IMR-90 (cell line): ENCODE data around the gene ACAD11. TPM values are rescaled to one million over a fixed set of nuclear protein-coding genes. Genes with fewer than 3 reads are reported as not detected.

Experiments used
- ATAC-seq: fragments of 200-7000 bp; cut with Tn5 transposase; 2 replicates; pipeline ENCODE4 v1.9.1; 2020; ENCODE audit warnings: low read depth, mild to moderate bottlenecking, moderate library complexity
- BruUV-seq: library from RNA; stranded (reverse); fragments of 400-500 nt; replicated peaks from 2 replicates; lab custom pipeline; 2021; lab: Mats Ljungman, UMichigan
- CTCF ChIA-PET: fragments of 300-600 bp; formaldehyde crosslinking; extraction: SDS; loops from one replicate; lab custom pipeline; 2021; ENCODE audit warnings: antibody characterized with exemption; lab: Yijun Ruan, JAX
- POLR2A ChIA-PET: fragments of 300-600 bp; sonication (Branson Sonifier 250); formaldehyde crosslinking; loops from one replicate; lab custom pipeline; 2022; ENCODE audit warnings: antibody characterized with exemption; ENCODE audit not compliant: unreplicated experiment; lab: Charles Lee
- DNase-seq: peaks from one replicate; pipeline ENCODE4 v3.0.0; 2013
- H2AFZ ChIP-seq: replicated peaks from 2 replicates; pipeline ENCODE3; 2013; ENCODE audit warnings: low read length, mild to moderate bottlenecking; ENCODE audit not compliant: poor library complexity
- H2AK5ac ChIP-seq: 2 replicates; pipeline ENCODE4 v1.6.1; 2013; ENCODE audit warnings: low read depth, low read length, inconsistent platforms
- H2AK9ac ChIP-seq: replicated peaks from 2 replicates; pipeline ENCODE3; 2013; ENCODE audit warnings: mild to moderate bottlenecking, low read depth, low read length, moderate library complexity; ENCODE audit not compliant: poor library complexity
- H2BK120ac ChIP-seq: 2 replicates; pipeline ENCODE4 v1.6.1; 2013; ENCODE audit warnings: low read depth, low read length, inconsistent platforms
- H2BK15ac ChIP-seq: 3 replicates; pipeline ENCODE4 v1.6.1; 2013; ENCODE audit warnings: low read depth, low read length, inconsistent platforms
- H2BK20ac ChIP-seq: 2 replicates; pipeline ENCODE4 v1.6.1; 2013; ENCODE audit warnings: low read depth, mild to moderate bottlenecking, inconsistent platforms, low read length, moderate library complexity
- H2BK5ac ChIP-seq: 2 replicates; pipeline ENCODE4 v1.6.1; 2013; ENCODE audit warnings: mild to moderate bottlenecking, low read depth, low read length, inconsistent platforms; ENCODE audit not compliant: poor library complexity, severe bottlenecking
- H3K14ac ChIP-seq: replicated peaks from 2 replicates; pipeline ENCODE4 v1.6.1; 2013; ENCODE audit warnings: low read depth, low read length, inconsistent platforms
- H3K18ac ChIP-seq: 2 replicates; pipeline ENCODE4 v1.6.1; 2013; ENCODE audit warnings: low read depth, low read length, control low read depth
- H3K23ac ChIP-seq: 2 replicates; pipeline ENCODE4 v1.6.1; 2013; ENCODE audit warnings: low read depth, low read length, inconsistent platforms
- H3K27ac ChIP-seq: 2 replicates; pipeline ENCODE4 v1.5.1; 2013; ENCODE audit warnings: mild to moderate bottlenecking, control low read depth, low read length; ENCODE audit not compliant: insufficient read depth
- H3K27me3 ChIP-seq: 2 replicates; pipeline ENCODE4 v1.6.1; 2013; ENCODE audit warnings: low read length; ENCODE audit not compliant: control insufficient read depth, insufficient read depth
- H3K36me3 ChIP-seq: 2 replicates; pipeline ENCODE4 v1.6.1; 2013; ENCODE audit warnings: low read length, mixed read lengths; ENCODE audit not compliant: control insufficient read depth, insufficient read depth
- H3K4ac ChIP-seq: 2 replicates; pipeline ENCODE4 v1.6.1; 2013; ENCODE audit warnings: low read depth, low read length, inconsistent platforms
- H3K4me1 ChIP-seq: 2 replicates; pipeline ENCODE4 v1.6.1; 2013; ENCODE audit warnings: low read length, mixed read lengths; ENCODE audit not compliant: control insufficient read depth, insufficient read depth
- H3K4me2 ChIP-seq: 2 replicates; pipeline ENCODE4 v1.6.1; 2013; ENCODE audit warnings: low read depth, mild to moderate bottlenecking, control low read depth, low read length, moderate library complexity
- H3K4me3 ChIP-seq: 2 replicates; pipeline ENCODE4 v1.5.1; 2013; ENCODE audit warnings: low read depth, mild to moderate bottlenecking, control low read depth, low read length, moderate library complexity; ENCODE audit not compliant: insufficient read depth
- H3K56ac ChIP-seq: 2 replicates; pipeline ENCODE4 v1.6.1; 2013; ENCODE audit warnings: low read length, inconsistent platforms; ENCODE audit not compliant: insufficient read depth; ENCODE audit errors: extremely low read depth
- H3K79me1 ChIP-seq, 2 experiments: 2 replicates each; pipeline ENCODE4 v1.6.1; 2013; ENCODE audit warnings: low read length in 2 of 2, inconsistent platforms in 1 of 2, low read depth in 1 of 2
- H3K9ac ChIP-seq: 2 replicates; pipeline ENCODE4 v1.6.1; 2013; ENCODE audit warnings: low read depth, low read length, control low read depth
- H3K9me1 ChIP-seq: 2 replicates; pipeline ENCODE4 v1.6.1; 2013; ENCODE audit warnings: low read length, inconsistent platforms; ENCODE audit not compliant: insufficient read depth
- H3K9me3 ChIP-seq: 2 replicates; pipeline ENCODE4 v1.6.1; 2013; ENCODE audit warnings: low read length; ENCODE audit not compliant: control insufficient read depth, insufficient read depth
- H4K20me1 ChIP-seq: 2 replicates; pipeline ENCODE4 v1.6.1; 2013; ENCODE audit warnings: low read length, inconsistent platforms; ENCODE audit not compliant: insufficient read depth
- H4K5ac ChIP-seq: 2 replicates; pipeline ENCODE4 v1.6.1; 2013; ENCODE audit warnings: mild to moderate bottlenecking, low read depth, low read length, control low read depth
- H4K8ac ChIP-seq, 2 experiments: 2 replicates each; pipeline ENCODE4 v1.6.1; 2013; ENCODE audit warnings: low read depth in 2 of 2, low read length in 2 of 2, control low read depth in 1 of 2, inconsistent platforms in 1 of 2
- H4K91ac ChIP-seq: 2 replicates; pipeline ENCODE4 v1.6.1; 2013; ENCODE audit warnings: low read depth, low read length, inconsistent platforms; ENCODE audit not compliant: insufficient read depth
- BHLHE40 ChIP-seq: fragments of 150-350 bp; IDR thresholded peaks from 2 replicates; pipeline ENCODE4 v1.6.1; 2016; ENCODE audit warnings: mild to moderate bottlenecking, low read depth, low read length
- CHD1 ChIP-seq: IDR thresholded peaks from 2 replicates; pipeline ENCODE4 v1.6.1; 2012; ENCODE audit warnings: low read depth, low read length, improper control_type of control experiment
- ELK1 ChIP-seq: fragments of 150-350 bp; IDR thresholded peaks from 2 replicates; pipeline ENCODE4 v1.6.1; 2016; ENCODE audit warnings: low read depth, mild to moderate bottlenecking, low read length, moderate library complexity, borderline replicate concordance
- FOS ChIP-seq: fragments of 150-350 bp; IDR thresholded peaks from 2 replicates; pipeline ENCODE4 v1.6.1; 2016; ENCODE audit warnings: low read depth, low read length
- MAFK ChIP-seq: IDR thresholded peaks from 2 replicates; pipeline ENCODE4 v1.6.1; 2012; ENCODE audit warnings: low read depth, low read length, improper control_type of control experiment
- NFE2L2 ChIP-seq: fragments of 150-350 bp; IDR thresholded peaks from 2 replicates; pipeline ENCODE4 v1.6.1; 2016; ENCODE audit warnings: low read depth, mild to moderate bottlenecking, low read length
- RCOR1 ChIP-seq: IDR thresholded peaks from 2 replicates; pipeline ENCODE4 v1.6.1; 2012; ENCODE audit warnings: mild to moderate bottlenecking, low read length, improper control_type of control experiment; ENCODE audit not compliant: insufficient replicate concordance
- RFX5 ChIP-seq: IDR thresholded peaks from 2 replicates; pipeline ENCODE4 v1.8.0; 2012; ENCODE audit warnings: low read depth, mild to moderate bottlenecking, low read length, moderate library complexity
- SMC3 ChIP-seq: fragments of 150-350 bp; IDR thresholded peaks from 2 replicates; pipeline ENCODE4 v1.6.1; 2016; ENCODE audit warnings: low read depth, mild to moderate bottlenecking, antibody characterized with exemption, low read length, moderate library complexity
- WGBS, 2 experiments: methylation state at CpG; one replicate each; pipeline versions ENCODE4 v1.1.5 to v1.1.7; 2013; ENCODE audit warnings: missing lambda C conversion rate in 2 of 2; ENCODE audit not compliant: insufficient read length in 1 of 2; ENCODE audit errors: extremely low coverage in 2 of 2; 5-methylcytosine and 5-hydroxymethylcytosine counted together
- dilution Hi-C: fragments of 300-500 bp; cut with HindIII; formaldehyde crosslinking; loops from one replicate; pipeline ENCODE4 v1.14.3; 2018; ENCODE audit warnings: low sequenced_read_pairs; ENCODE audit not compliant: unreplicated experiment
- in situ Hi-C: fragments of 300-500 bp; cut with MboI; formaldehyde crosslinking; loops from 3 replicates; pipeline ENCODE4 v1.14.3; 2019; ENCODE audit warnings: low sequenced_read_pairs, inconsistent platforms, mixed read lengths
- intact Hi-C: fragments of 100-400 bp; cut with micrococcal nuclease; formaldehyde crosslinking; loops from 2 replicates; pipeline ENCODE4 v1.10.0; 2022
- polyA plus RNA-seq, 3 experiments: library from polyadenylated mRNA; depleted of rRNA; stranded (reverse); fragments of >200 nt; gene quantifications; 2 replicates each; pipeline ENCODE4 v1.2.3, GENCODE V29; 2012; ENCODE audit warnings: low replicate concordance in 1 of 3
- total RNA-seq: library from RNA; depleted of rRNA; stranded (reverse); fragments of >200 nt; gene quantifications from 2 replicates; pipeline ENCODE4 v1.2.3, GENCODE V29; 2012

Gene ACAD11
- total and polyA plus RNA-seq, 2 of the 4 experiments (the other 2 are of a cell fraction) = 16.0 to 18.8 TPM

- CTCF ChIA-PET = interaction anchor here (0.7 kb wide), 1 partner anchor 13 kb away, joined by 3 read pairs; no protein-coding TSS in a partner anchor
- H3K14ac ChIP-seq = no peak overlapping the region
- no peak overlapping the region for H3K4me2 ChIP-seq
- no peak overlapping the region for H2AK9ac ChIP-seq
- H3K23ac ChIP-seq = no peak overlapping the region
- no peak overlapping the region for H4K5ac ChIP-seq
- no peak overlapping the region for H3K27ac ChIP-seq
- no peak overlapping the region for H2AK5ac ChIP-seq
- no peak overlapping the region for H3K18ac ChIP-seq
- H3K79me1 ChIP-seq = peaks cover 11 to 28% of the 10 kb centered on the region in 2 experiments
- H3K9me3 ChIP-seq = no peaks in the 10 kb centered on the region
- dilution Hi-C loops (no loop called here), intact Hi-C loops (no loop called here), in situ Hi-C loops (no loop called here)
- TF ChIP-seq NFE2L2 = no peak
- TF ChIP-seq FOS = no peak
- no peak for TF ChIP-seq RFX5
- TF ChIP-seq BHLHE40 = no peak
- TF ChIP-seq MAFK = no peak
- no peak for TF ChIP-seq CHD1
- no peak for TF ChIP-seq ELK1
- no peak for TF ChIP-seq RCOR1
- no peak for TF ChIP-seq SMC3
- peaks cover 3% of the 10 kb centered on the region; the same call in 1 of the 2 replicates for H3K4me1 ChIP-seq
- no CpG with 5 or more reads among the region's 1 CpG for WGBS, 2 experiments
- no peak for ATAC-seq
- no peak overlapping the region for H3K4ac ChIP-seq
- peaks cover 2% of the 10 kb centered on the region for H3K36me3 ChIP-seq
- 0 out of 2 replicates have a peak, but pooled peaks cover 5% of the 10 kb centered on the region for H3K9me1 ChIP-seq
- BruUV-seq = no TSS peak
- no peak overlapping the region for H3K4me3 ChIP-seq
- H4K8ac ChIP-seq = no peak overlapping the region
- no peak overlapping the region for H2BK120ac ChIP-seq
- no peak overlapping the region for H4K91ac ChIP-seq
- no peak overlapping the region for H3K56ac ChIP-seq
- H2AFZ ChIP-seq = no peak overlapping the region
- POLR2A ChIA-PET = no interaction called here
- H2BK15ac ChIP-seq = no peak overlapping the region
- H3K27me3 ChIP-seq = no peaks in the 10 kb centered on the region
- no peak overlapping the region for H3K9ac ChIP-seq
- no peaks in the 10 kb centered on the region for H4K20me1 ChIP-seq
- no peak overlapping the region for H2BK20ac ChIP-seq
- H2BK5ac ChIP-seq = no peak overlapping the region
- DNase-seq = peak; percentile 33
These were observed 6.9 kb downstream of the ACAD11 start for GRCh38 chr3:132652640-132653270.
